IMR-90 (cell line): Measurements from ENCODE around the gene OR10H2. TPM values are rescaled to one million over a fixed set of nuclear protein-coding genes. Genes with fewer than 3 reads are reported as not detected.

Source experiments
- ATAC-seq: fragments of 200-7000 bp; cut with Tn5 transposase; 2 replicates; pipeline ENCODE4 v1.9.1; 2020; ENCODE audit warnings: low read depth, mild to moderate bottlenecking, moderate library complexity
- BruUV-seq: library from RNA; stranded (reverse); fragments of 400-500 nt; replicated peaks from 2 replicates; lab custom pipeline; 2021; lab: Mats Ljungman, UMichigan
- CTCF ChIA-PET: fragments of 300-600 bp; formaldehyde crosslinking; extraction: SDS; loops from one replicate; lab custom pipeline; 2021; ENCODE audit warnings: antibody characterized with exemption; lab: Yijun Ruan, JAX
- POLR2A ChIA-PET: fragments of 300-600 bp; sonication (Branson Sonifier 250); formaldehyde crosslinking; loops from one replicate; lab custom pipeline; 2022; ENCODE audit warnings: antibody characterized with exemption; ENCODE audit not compliant: unreplicated experiment; lab: Charles Lee
- DNase-seq: peaks from one replicate; pipeline ENCODE4 v3.0.0; 2013
- H2AFZ ChIP-seq: replicated peaks from 2 replicates; pipeline ENCODE3; 2013; ENCODE audit warnings: low read length, mild to moderate bottlenecking; ENCODE audit not compliant: poor library complexity
- H2AK5ac ChIP-seq: 2 replicates; pipeline ENCODE4 v1.6.1; 2013; ENCODE audit warnings: low read depth, low read length, inconsistent platforms
- H2AK9ac ChIP-seq: replicated peaks from 2 replicates; pipeline ENCODE3; 2013; ENCODE audit warnings: mild to moderate bottlenecking, low read depth, low read length, moderate library complexity; ENCODE audit not compliant: poor library complexity
- H2BK120ac ChIP-seq: 2 replicates; pipeline ENCODE4 v1.6.1; 2013; ENCODE audit warnings: low read depth, low read length, inconsistent platforms
- H2BK15ac ChIP-seq: 3 replicates; pipeline ENCODE4 v1.6.1; 2013; ENCODE audit warnings: low read depth, low read length, inconsistent platforms
- H2BK20ac ChIP-seq: 2 replicates; pipeline ENCODE4 v1.6.1; 2013; ENCODE audit warnings: low read depth, mild to moderate bottlenecking, inconsistent platforms, low read length, moderate library complexity
- H2BK5ac ChIP-seq: 2 replicates; pipeline ENCODE4 v1.6.1; 2013; ENCODE audit warnings: mild to moderate bottlenecking, low read depth, low read length, inconsistent platforms; ENCODE audit not compliant: poor library complexity, severe bottlenecking
- H3K14ac ChIP-seq: replicated peaks from 2 replicates; pipeline ENCODE4 v1.6.1; 2013; ENCODE audit warnings: low read depth, low read length, inconsistent platforms
- H3K18ac ChIP-seq: 2 replicates; pipeline ENCODE4 v1.6.1; 2013; ENCODE audit warnings: low read depth, low read length, control low read depth
- H3K23ac ChIP-seq: 2 replicates; pipeline ENCODE4 v1.6.1; 2013; ENCODE audit warnings: low read depth, low read length, inconsistent platforms
- H3K27ac ChIP-seq: 2 replicates; pipeline ENCODE4 v1.5.1; 2013; ENCODE audit warnings: mild to moderate bottlenecking, control low read depth, low read length; ENCODE audit not compliant: insufficient read depth
- H3K27me3 ChIP-seq: 2 replicates; pipeline ENCODE4 v1.6.1; 2013; ENCODE audit warnings: low read length; ENCODE audit not compliant: control insufficient read depth, insufficient read depth
- H3K36me3 ChIP-seq: 2 replicates; pipeline ENCODE4 v1.6.1; 2013; ENCODE audit warnings: low read length, mixed read lengths; ENCODE audit not compliant: control insufficient read depth, insufficient read depth
- H3K4ac ChIP-seq: 2 replicates; pipeline ENCODE4 v1.6.1; 2013; ENCODE audit warnings: low read depth, low read length, inconsistent platforms
- H3K4me1 ChIP-seq: 2 replicates; pipeline ENCODE4 v1.6.1; 2013; ENCODE audit warnings: low read length, mixed read lengths; ENCODE audit not compliant: control insufficient read depth, insufficient read depth
- H3K4me2 ChIP-seq: 2 replicates; pipeline ENCODE4 v1.6.1; 2013; ENCODE audit warnings: low read depth, mild to moderate bottlenecking, control low read depth, low read length, moderate library complexity
- H3K4me3 ChIP-seq: 2 replicates; pipeline ENCODE4 v1.5.1; 2013; ENCODE audit warnings: low read depth, mild to moderate bottlenecking, control low read depth, low read length, moderate library complexity; ENCODE audit not compliant: insufficient read depth
- H3K56ac ChIP-seq: 2 replicates; pipeline ENCODE4 v1.6.1; 2013; ENCODE audit warnings: low read length, inconsistent platforms; ENCODE audit not compliant: insufficient read depth; ENCODE audit errors: extremely low read depth
- H3K79me1 ChIP-seq, 2 experiments: 2 replicates each; pipeline ENCODE4 v1.6.1; 2013; ENCODE audit warnings: low read length in 2 of 2, inconsistent platforms in 1 of 2, low read depth in 1 of 2
- H3K9ac ChIP-seq: 2 replicates; pipeline ENCODE4 v1.6.1; 2013; ENCODE audit warnings: low read depth, low read length, control low read depth
- H3K9me1 ChIP-seq: 2 replicates; pipeline ENCODE4 v1.6.1; 2013; ENCODE audit warnings: low read length, inconsistent platforms; ENCODE audit not compliant: insufficient read depth
- H3K9me3 ChIP-seq: 2 replicates; pipeline ENCODE4 v1.6.1; 2013; ENCODE audit warnings: low read length; ENCODE audit not compliant: control insufficient read depth, insufficient read depth
- H4K20me1 ChIP-seq: 2 replicates; pipeline ENCODE4 v1.6.1; 2013; ENCODE audit warnings: low read length, inconsistent platforms; ENCODE audit not compliant: insufficient read depth
- H4K5ac ChIP-seq: 2 replicates; pipeline ENCODE4 v1.6.1; 2013; ENCODE audit warnings: mild to moderate bottlenecking, low read depth, low read length, control low read depth
- H4K8ac ChIP-seq, 2 experiments: 2 replicates each; pipeline ENCODE4 v1.6.1; 2013; ENCODE audit warnings: low read depth in 2 of 2, low read length in 2 of 2, control low read depth in 1 of 2, inconsistent platforms in 1 of 2
- H4K91ac ChIP-seq: 2 replicates; pipeline ENCODE4 v1.6.1; 2013; ENCODE audit warnings: low read depth, low read length, inconsistent platforms; ENCODE audit not compliant: insufficient read depth
- BHLHE40 ChIP-seq: fragments of 150-350 bp; IDR thresholded peaks from 2 replicates; pipeline ENCODE4 v1.6.1; 2016; ENCODE audit warnings: mild to moderate bottlenecking, low read depth, low read length
- CEBPB ChIP-seq: IDR thresholded peaks from 2 replicates; pipeline ENCODE4 v1.6.1; 2012; ENCODE audit warnings: low read depth, low read length, improper control_type of control experiment
- CHD1 ChIP-seq: IDR thresholded peaks from 2 replicates; pipeline ENCODE4 v1.6.1; 2012; ENCODE audit warnings: low read depth, low read length, improper control_type of control experiment
- CTCF ChIP-seq: conservative IDR thresholded peaks from 2 replicates; pipeline ENCODE4 v1.5.1; 2012; ENCODE audit warnings: mild to moderate bottlenecking, low read depth, low read length, improper control_type of control experiment
- FOS ChIP-seq: fragments of 150-350 bp; IDR thresholded peaks from 2 replicates; pipeline ENCODE4 v1.6.1; 2016; ENCODE audit warnings: low read depth, low read length
- MAFK ChIP-seq: IDR thresholded peaks from 2 replicates; pipeline ENCODE4 v1.6.1; 2012; ENCODE audit warnings: low read depth, low read length, improper control_type of control experiment
- MAZ ChIP-seq: IDR thresholded peaks from 2 replicates; pipeline ENCODE4 v1.6.1; 2012; ENCODE audit warnings: low read depth, mild to moderate bottlenecking, low read length, improper control_type of control experiment, moderate library complexity, borderline replicate concordance
- MXI1 ChIP-seq: IDR thresholded peaks from 2 replicates; pipeline ENCODE4 v1.6.1; 2012; ENCODE audit warnings: low read depth, mild to moderate bottlenecking, low read length, moderate library complexity, borderline replicate concordance
- NFE2L2 ChIP-seq: fragments of 150-350 bp; IDR thresholded peaks from 2 replicates; pipeline ENCODE4 v1.6.1; 2016; ENCODE audit warnings: low read depth, mild to moderate bottlenecking, low read length
- POLR2A ChIP-seq: IDR thresholded peaks from 2 replicates; pipeline ENCODE4 v1.6.1; 2012; ENCODE audit warnings: mild to moderate bottlenecking, low read depth, low read length
- RAD21 ChIP-seq: IDR thresholded peaks from 2 replicates; pipeline ENCODE4 v1.6.1; 2012; ENCODE audit warnings: low read length, improper control_type of control experiment
- RCOR1 ChIP-seq: IDR thresholded peaks from 2 replicates; pipeline ENCODE4 v1.6.1; 2012; ENCODE audit warnings: mild to moderate bottlenecking, low read length, improper control_type of control experiment; ENCODE audit not compliant: insufficient replicate concordance
- RFX5 ChIP-seq: IDR thresholded peaks from 2 replicates; pipeline ENCODE4 v1.8.0; 2012; ENCODE audit warnings: low read depth, mild to moderate bottlenecking, low read length, moderate library complexity
- SMC3 ChIP-seq: fragments of 150-350 bp; IDR thresholded peaks from 2 replicates; pipeline ENCODE4 v1.6.1; 2016; ENCODE audit warnings: low read depth, mild to moderate bottlenecking, antibody characterized with exemption, low read length, moderate library complexity
- WGBS, 2 experiments: methylation state at CpG; one replicate each; pipeline versions ENCODE4 v1.1.5 to v1.1.7; 2013; ENCODE audit warnings: missing lambda C conversion rate in 2 of 2; ENCODE audit not compliant: insufficient read length in 1 of 2; ENCODE audit errors: extremely low coverage in 2 of 2; 5-methylcytosine and 5-hydroxymethylcytosine counted together
- dilution Hi-C: fragments of 300-500 bp; cut with HindIII; formaldehyde crosslinking; loops from one replicate; pipeline ENCODE4 v1.14.3; 2018; ENCODE audit warnings: low sequenced_read_pairs; ENCODE audit not compliant: unreplicated experiment
- in situ Hi-C: fragments of 300-500 bp; cut with MboI; formaldehyde crosslinking; loops from 3 replicates; pipeline ENCODE4 v1.14.3; 2019; ENCODE audit warnings: low sequenced_read_pairs, inconsistent platforms, mixed read lengths
- intact Hi-C: fragments of 100-400 bp; cut with micrococcal nuclease; formaldehyde crosslinking; loops from 2 replicates; pipeline ENCODE4 v1.10.0; 2022
- polyA plus RNA-seq, 3 experiments: library from polyadenylated mRNA; depleted of rRNA; stranded (reverse); fragments of >200 nt; gene quantifications; 2 replicates each; pipeline ENCODE4 v1.2.3, GENCODE V29; 2012; ENCODE audit warnings: low replicate concordance in 1 of 3
- total RNA-seq: library from RNA; depleted of rRNA; stranded (reverse); fragments of >200 nt; gene quantifications from 2 replicates; pipeline ENCODE4 v1.2.3, GENCODE V29; 2012
- TF ChIP-seq, protein P1 (sequence below): fragments of 150-350 bp; IDR thresholded peaks from 2 replicates; pipeline ENCODE4 v1.6.1; 2016; ENCODE audit warnings: low read depth, mild to moderate bottlenecking, low read length, moderate library complexity, borderline replicate concordance
- TF ChIP-seq, protein P2 (sequence below): fragments of 150-350 bp; IDR thresholded peaks from 2 replicates; pipeline ENCODE4 v1.6.1; 2017; ENCODE audit warnings: mild to moderate bottlenecking, antibody characterized with exemption, low read length, low read depth

OR10H2 gene
- total and polyA plus RNA-seq, 2 of the 4 experiments (the other 2 are of a cell fraction) = not detected

DNA sequence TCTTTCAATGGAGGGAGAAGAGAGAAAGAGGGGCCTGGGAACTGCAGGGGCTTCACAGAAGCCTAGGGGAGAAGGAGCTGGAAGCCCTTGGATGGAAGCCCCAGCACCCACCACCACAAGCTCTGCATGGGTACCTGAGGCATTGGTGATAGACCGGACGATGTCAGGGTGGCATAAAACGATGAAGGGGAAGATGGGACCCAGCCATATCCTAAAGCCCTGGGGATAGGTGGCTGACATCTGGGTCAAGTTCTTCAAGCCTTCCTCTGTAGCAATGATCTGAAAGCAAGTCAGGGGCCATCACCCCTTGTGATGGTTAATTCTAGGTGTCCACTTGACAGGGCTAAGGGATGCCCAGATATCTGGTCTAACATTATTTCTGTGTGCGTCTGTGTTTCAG lies 48.4 kb downstream of the OR10H2 start:
- TF ChIP-seq SMC3 (no peak), CEBPB (no peak), CTCF (no peak), CHD1 (no peak), POLR2A (no peak), BHLHE40 (no peak), MXI1 (no peak), MAFK (no peak), MAZ (no peak), RFX5 (no peak), RAD21 (no peak), RCOR1 (no peak), FOS (no peak), NFE2L2 (no peak)
- TF ChIP-seq, protein P1, sequence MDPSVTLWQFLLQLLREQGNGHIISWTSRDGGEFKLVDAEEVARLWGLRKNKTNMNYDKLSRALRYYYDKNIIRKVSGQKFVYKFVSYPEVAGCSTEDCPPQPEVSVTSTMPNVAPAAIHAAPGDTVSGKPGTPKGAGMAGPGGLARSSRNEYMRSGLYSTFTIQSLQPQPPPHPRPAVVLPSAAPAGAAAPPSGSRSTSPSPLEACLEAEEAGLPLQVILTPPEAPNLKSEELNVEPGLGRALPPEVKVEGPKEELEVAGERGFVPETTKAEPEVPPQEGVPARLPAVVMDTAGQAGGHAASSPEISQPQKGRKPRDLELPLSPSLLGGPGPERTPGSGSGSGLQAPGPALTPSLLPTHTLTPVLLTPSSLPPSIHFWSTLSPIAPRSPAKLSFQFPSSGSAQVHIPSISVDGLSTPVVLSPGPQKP = no peak
- TF ChIP-seq, protein P2, sequence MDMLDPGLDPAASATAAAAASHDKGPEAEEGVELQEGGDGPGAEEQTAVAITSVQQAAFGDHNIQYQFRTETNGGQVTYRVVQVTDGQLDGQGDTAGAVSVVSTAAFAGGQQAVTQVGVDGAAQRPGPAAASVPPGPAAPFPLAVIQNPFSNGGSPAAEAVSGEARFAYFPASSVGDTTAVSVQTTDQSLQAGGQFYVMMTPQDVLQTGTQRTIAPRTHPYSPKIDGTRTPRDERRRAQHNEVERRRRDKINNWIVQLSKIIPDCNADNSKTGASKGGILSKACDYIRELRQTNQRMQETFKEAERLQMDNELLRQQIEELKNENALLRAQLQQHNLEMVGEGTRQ = no peak
- intact Hi-C loops (loop anchor here (2.0 kb wide), 1 partner anchor 101 kb away; no protein-coding TSS in a partner anchor), dilution Hi-C loops (no loop called here), in situ Hi-C loops (loop anchor here (10.0 kb wide), 1 partner anchor 101 kb away; the partner anchor contains the start of gene CYP4F12)
- Histone ChIP-seq H3K79me1 (no peaks in the 10 kb centered on the region), H3K9me1 (no peaks in the 10 kb centered on the region), H3K27me3 (no peaks in the 10 kb centered on the region), H3K14ac (no peak overlapping the region), H3K4me1 (no peaks in the 10 kb centered on the region), H4K5ac (no peak overlapping the region), H2AK9ac (no peak overlapping the region), H4K20me1 (no peaks in the 10 kb centered on the region), H2BK20ac (no peak overlapping the region), H3K23ac (no peak overlapping the region), H3K4me2 (no peak overlapping the region), H2BK120ac (no peak overlapping the region), H2AFZ (no peak overlapping the region), H3K18ac (no peak overlapping the region), H3K4ac (no peak overlapping the region), H2AK5ac (no peak overlapping the region), H3K9ac (no peak overlapping the region), H3K36me3 (no peaks in the 10 kb centered on the region), H3K56ac (no peak overlapping the region), H3K4me3 (no peak overlapping the region), H2BK5ac (no peak overlapping the region), H4K8ac (no peak overlapping the region), H4K91ac (no peak overlapping the region), H2BK15ac (no peak overlapping the region), H3K9me3 (peaks cover 53% of the 10 kb centered on the region), H3K27ac (no peak overlapping the region)
- no CpG with 5 or more reads among the region's 4 CpGs for WGBS, 2 experiments
- no TSS peak for BruUV-seq
- ChIA-PET POLR2A (no interaction called here), CTCF (no interaction called here)
- DNase-seq = no peak
- no peak for ATAC-seq
